AG04449 (cell line): Measurements from ENCODE around the gene SLC17A1.

Source experiments
- CTCF ChIA-PET: fragments of 350-600 bp; formaldehyde crosslinking; extraction: SDS; loops from one replicate; lab custom pipeline; 2021; ENCODE audit warnings: antibody characterized with exemption; lab: Yijun Ruan, JAX
- POLR2A ChIA-PET: fragments of 400-600, 350-600 bp; formaldehyde crosslinking; extraction: SDS; loops from one replicate; lab custom pipeline; 2020; ENCODE audit warnings: antibody characterized with exemption, inconsistent platforms; lab: Yijun Ruan, JAX
- DNase-seq: peaks from one replicate; pipeline ENCODE4 v3.0.0-alpha.2; 2010; ENCODE audit warnings: low read depth, low spot score
- H3K4me3 ChIP-seq: 2 replicates; pipeline ENCODE4 v1.5.1; 2011; ENCODE audit warnings: low read depth, mild to moderate bottlenecking, control low read depth, low read length
- CTCF ChIP-seq: IDR thresholded peaks from one replicate; pipeline ENCODE4 v1.5.1; 2011; ENCODE audit warnings: mild to moderate bottlenecking, moderate library complexity, low read length, control low read depth, inconsistent platforms; ENCODE audit not compliant: insufficient read depth; ENCODE audit errors: missing control alignments

The SLC17A1 gene

GRCh38 chr6:25874822-25875562, 43.1 kb upstream of the SLC17A1 start:
- ChIA-PET POLR2A (no interaction called here), CTCF (interaction anchor here (0.6 kb wide), 1 partner anchor 15 kb away, joined by 3 read pairs; no protein-coding TSS in a partner anchor)
- TF ChIP-seq CTCF: no peak
- no peak overlapping the region for H3K4me3 ChIP-seq
- no peak for DNase-seq

- no peak for DNase-seq
- TF ChIP-seq CTCF: no peak
- CTCF ChIA-PET: interaction anchor here (0.6 kb wide), 1 partner anchor 16 kb away, joined by 3 read pairs; no protein-coding TSS in a partner anchor
- H3K4me3 ChIP-seq: no peak within 1 kb of the TSS
- POLR2A ChIA-PET: no interaction called here
Observed at GRCh38 chr6:25874118-25874517, 42.3 kb upstream of the SLC17A1 start, which contains the start of gene SLC17A3. TSS of gene SLC17A3 (minus strand) at chr6:25874243. CDS start at chr6:25868387, 5,856 bp downstream.

GRCh38 chr6:25872814-25873213, 41.0 kb upstream of the SLC17A1 start:
- DNase-seq: no peak
- H3K4me3 ChIP-seq: no peak overlapping the region
- POLR2A ChIA-PET: no interaction called here
- TF ChIP-seq CTCF: no peak
- CTCF ChIA-PET: no interaction called here

- no peak overlapping the region for H3K4me3 ChIP-seq
- DNase-seq: no peak
- no peak for TF ChIP-seq CTCF
- CTCF ChIA-PET: no interaction called here
- POLR2A ChIA-PET: no interaction called here
Observed at GRCh38 chr6:25869840-25870239, 38.0 kb upstream of the SLC17A1 start.

- no peak for TF ChIP-seq CTCF
- CTCF ChIA-PET: no interaction called here
- POLR2A ChIA-PET: no interaction called here
- no peak for DNase-seq
- H3K4me3 ChIP-seq: no peak overlapping the region
Observed at GRCh38 chr6:25868436-25869183, 36.8 kb upstream of the SLC17A1 start.

- H3K4me3 ChIP-seq: no peak overlapping the region
- POLR2A ChIA-PET: no interaction called here
- DNase-seq: no peak
- CTCF ChIA-PET: no interaction called here
- TF ChIP-seq CTCF: no peak
Observed at GRCh38 chr6:25866011-25866410, 34.2 kb upstream of the SLC17A1 start.
